Testis (tissue), 3 donors: ENCODE results near the gene MMS19. TPM values are rescaled to one million over a fixed set of nuclear protein-coding genes. Genes with fewer than 3 reads are reported as not detected.

Source experiments
- DNase-seq: peaks from one replicate; pipeline ENCODE4 v3.0.0-alpha.2; 2019
- H3K27ac ChIP-seq, 2 donors: fragments of 200-600 bp; sonication (generic); one replicate each; pipeline ENCODE4 v1.5.1; 2019
- H3K27me3 ChIP-seq: fragments of 200-600 bp; sonication (generic); one replicate; pipeline ENCODE4 v1.5.1; 2019
- H3K36me3 ChIP-seq: fragments of 200-600 bp; sonication (generic); one replicate; pipeline ENCODE4 v1.5.1; 2017; ENCODE audit warnings: low read depth; ENCODE audit errors: missing control alignments
- H3K4me1 ChIP-seq: fragments of 200-600 bp; sonication (generic); one replicate; pipeline ENCODE4 v1.5.1; 2019
- H3K4me3 ChIP-seq, 2 donors: fragments of 200-600 bp; sonication (generic); one replicate each; pipeline ENCODE4 v1.5.1; 2017 to 2019
- H3K9me3 ChIP-seq: fragments of 200-600 bp; sonication (generic); one replicate; pipeline ENCODE4 v1.5.1; 2017
- CTCF ChIP-seq, 3 experiments: fragments of 450-650 bp in 2 of 3; fragments of 200-600 bp in 1 of 3; sonication (generic) in 1 of 3; IDR thresholded peaks; one replicate each; pipeline ENCODE4 v1.5.1; 2016 to 2019; ENCODE audit warnings: antibody characterized with exemption in 3 of 3, mild to moderate bottlenecking in 2 of 3, moderate library complexity in 1 of 3
- POLR2A ChIP-seq: fragments of 450-650 bp; IDR thresholded peaks from one replicate; pipeline ENCODE4 v1.6.1; 2017; ENCODE audit warnings: antibody characterized with exemption, mild to moderate bottlenecking, moderate library complexity
- WGBS, 2 donors: methylation state at CpG; one replicate each; pipeline ENCODE4 v1.1.5; 2018; 5-methylcytosine and 5-hydroxymethylcytosine counted together
- intact Hi-C: fragments of 100-400 bp; cut with DNase I; formaldehyde crosslinking; loops from one replicate; pipeline ENCODE4 v1.15.1; 2023; ENCODE audit warnings: low total_unique reads
- polyA plus RNA-seq: library from polyadenylated mRNA; stranded (reverse); fragments of 350-450 nt; fragmentation: Illumina TruSeq; extraction: RNeasy Lipid Tissue Mini Kit (QIAGEN cat#74804); gene quantifications from one replicate; pipeline ENCODE4 v1.2.3, GENCODE V29; 2014; ENCODE audit warnings: low read depth, low replicate concordance; ENCODE audit not compliant: insufficient read depth
- total RNA-seq, 2 donors: library from RNA; depleted of rRNA; stranded (reverse); fragments of >200 nt; gene quantifications; one replicate each; pipeline ENCODE4 v1.2.3, GENCODE V29; 2016

Gene MMS19
- total and polyA plus RNA-seq, 3 donors from 2014 or later = 109 to 253 (median 206) TPM

GRCh38 chr10:97502916-97503315, 4.7 kb upstream of the MMS19 start:
- TF ChIP-seq POLR2A (no peak), CTCF (IDR thresholded peaks at IDR 0.05) (no peak)
- intact Hi-C loops = no loop called here
- 92 to 96% methylated on average over 6 of the region's 6 CpGs for WGBS, 2 donors

GRCh38 chr10:97500297-97500575, 2.0 kb upstream of the MMS19 start:
- 38 to 42% methylated on average over 2 of the region's 2 CpGs for WGBS, 2 donors
- intact Hi-C loops = no loop called here
- DNase-seq = no peak
- Histone ChIP-seq H3K4me1 (peaks cover 11% of the 10 kb centered on the region), H3K27ac (peak overlapping the region; percentile 93 to 96), H3K36me3 (no peaks in the 10 kb centered on the region), H3K4me3 (peak overlapping the region; percentile 91 to 96), H3K27me3 (no peaks in the 10 kb centered on the region), H3K9me3 (no peaks in the 10 kb centered on the region)
- TF ChIP-seq POLR2A = no peak
- no peak for TF ChIP-seq CTCF (IDR thresholded peaks at IDR 0.05)

More at GRCh38 chr10:97502916-97503315, 4.7 kb upstream of the MMS19 start:
- no peak overlapping the region for H3K27ac ChIP-seq
- H3K4me3 ChIP-seq = no peak overlapping the region
- H3K27me3 ChIP-seq = no peaks in the 10 kb centered on the region
- no peak for DNase-seq
- H3K9me3 ChIP-seq = no peaks in the 10 kb centered on the region
- no peaks in the 10 kb centered on the region for H3K36me3 ChIP-seq
- H3K4me1 ChIP-seq = peaks cover 6% of the 10 kb centered on the region

GRCh38 chr10:97499561-97500296, 1.5 kb upstream of the MMS19 start:
- 1 to 6% methylated on average over 11 to 41 of the region's 41 CpGs for WGBS, 2 donors

GRCh38 chr10:97498841-97499560, 779 bp upstream of the MMS19 start, which contains the start of gene UBTD1:
UBTD1 (plus strand) TSS chr10:97498924; CDS start chr10:97499204, 280 bp downstream.
- peaks cover 23% of the 10 kb centered on the region for H3K4me1 ChIP-seq
- 0% methylated on average over 6 to 30 of the region's 66 CpGs for WGBS, 2 donors
- intact Hi-C loops = no loop called here

More at GRCh38 chr10:97499561-97500296, 1.5 kb upstream of the MMS19 start:
- peak; percentile 70 for DNase-seq
- Histone ChIP-seq H3K27ac (peak overlapping the region; percentile 93 to 96), H3K27me3 (no peaks in the 10 kb centered on the region), H3K4me1 (peaks cover 16% of the 10 kb centered on the region), H3K36me3 (no peaks in the 10 kb centered on the region), H3K9me3 (no peaks in the 10 kb centered on the region), H3K4me3 (peak overlapping the region; percentile 91 to 96)
- intact Hi-C loops = no loop called here
- TF ChIP-seq CTCF (IDR thresholded peaks at IDR 0.05) (no peak), POLR2A (no peak)

More at GRCh38 chr10:97498841-97499560, 779 bp upstream of the MMS19 start, which contains the start of gene UBTD1:
- no peaks in the 10 kb centered on the region for H3K27me3 ChIP-seq
- H3K4me3 ChIP-seq = peak within 1 kb of the TSS; percentile 91 to 96
- H3K27ac ChIP-seq = peak within 1 kb of the TSS; percentile 93 to 96
- DNase-seq = peak; percentile 57
- H3K36me3 ChIP-seq = no peaks in the 10 kb centered on the region
- TF ChIP-seq CTCF (IDR thresholded peaks at IDR 0.05) (no peak), POLR2A (peak; percentile 6)
- no peaks in the 10 kb centered on the region for H3K9me3 ChIP-seq
